GM18511 (cell line): ENCODE data around the gene RPS16.

Source experiments
- ATAC-seq: cut with Tn5 transposase; IDR thresholded peaks from one replicate; pipeline ENCODE4 v1.9.1; 2021; ENCODE audit warnings: mild to moderate bottlenecking, moderate library complexity; ENCODE audit not compliant: unreplicated experiment

Gene RPS16

GRCh38 chr19:39423258-39424086 is 12.3 kb downstream of the RPS16 start:
- ATAC-seq, result no peak

GRCh38 chr19:39422020-39422419 is 13.7 kb downstream of the RPS16 start:
- ATAC-seq, result no peak

GRCh38 chr19:39420769-39421168 is 15.0 kb downstream of the RPS16 start:
- no peak for ATAC-seq

- no peak for ATAC-seq
Observed at GRCh38 chr19:39419003-39419402, 16.7 kb downstream of the RPS16 start.

GRCh38 chr19:39417463-39418181 is 18.1 kb downstream of the RPS16 start:
- ATAC-seq, result no peak

GRCh38 chr19:39416152-39417120 is 19.3 kb downstream of the RPS16 start:
- no peak for ATAC-seq

- ATAC-seq, result no peak
Observed at GRCh38 chr19:39415111-39416046, 20.4 kb downstream of the RPS16 start.

GRCh38 chr19:39413911-39414608 is 21.7 kb downstream of the RPS16 start:
- no peak for ATAC-seq

- no peak for ATAC-seq
Observed at GRCh38 chr19:39413272-39413910, 22.4 kb downstream of the RPS16 start.

- ATAC-seq, result no peak
Observed at GRCh38 chr19:39412867-39413271, 22.9 kb downstream of the RPS16 start.

GRCh38 chr19:39412100-39412866 is 23.5 kb downstream of the RPS16 start, which contains the start of gene PLEKHG2:
Gene PLEKHG2 (plus strand): TSS chr19:39412669. CDS start chr19:39414087, 1,418 bp downstream.
- peak; percentile 62 for ATAC-seq

- peak; percentile 25 for ATAC-seq
Observed at GRCh38 chr19:39411832-39412099, 24.0 kb downstream of the RPS16 start.

- no peak for ATAC-seq
Observed at GRCh38 chr19:39411081-39411831, 24.5 kb downstream of the RPS16 start.

- no peak for ATAC-seq
Observed at GRCh38 chr19:39410831-39411080, 25.0 kb downstream of the RPS16 start.

- no peak for ATAC-seq
Observed at GRCh38 chr19:39410017-39410830, 25.5 kb downstream of the RPS16 start.

GRCh38 chr19:39409208-39410016 is 26.3 kb downstream of the RPS16 start:
- ATAC-seq, result no peak
